IMR-90 (cell line): Measurements from ENCODE around the gene LENG1. TPM values are rescaled to one million over a fixed set of nuclear protein-coding genes. Genes with fewer than 3 reads are reported as not detected.

Experiments used
- ATAC-seq: fragments of 200-7000 bp; cut with Tn5 transposase; 2 replicates; pipeline ENCODE4 v1.9.1; 2020; ENCODE audit warnings: low read depth, mild to moderate bottlenecking, moderate library complexity
- BruUV-seq: library from RNA; stranded (reverse); fragments of 400-500 nt; replicated peaks from 2 replicates; lab custom pipeline; 2021; lab: Mats Ljungman, UMichigan
- CTCF ChIA-PET: fragments of 300-600 bp; formaldehyde crosslinking; extraction: SDS; loops from one replicate; lab custom pipeline; 2021; ENCODE audit warnings: antibody characterized with exemption; lab: Yijun Ruan, JAX
- POLR2A ChIA-PET: fragments of 300-600 bp; sonication (Branson Sonifier 250); formaldehyde crosslinking; loops from one replicate; lab custom pipeline; 2022; ENCODE audit warnings: antibody characterized with exemption; ENCODE audit not compliant: unreplicated experiment; lab: Charles Lee
- DNase-seq: peaks from one replicate; pipeline ENCODE4 v3.0.0; 2013
- H2AFZ ChIP-seq: replicated peaks from 2 replicates; pipeline ENCODE3; 2013; ENCODE audit warnings: low read length, mild to moderate bottlenecking; ENCODE audit not compliant: poor library complexity
- H2AK5ac ChIP-seq: 2 replicates; pipeline ENCODE4 v1.6.1; 2013; ENCODE audit warnings: low read depth, low read length, inconsistent platforms
- H2AK9ac ChIP-seq: replicated peaks from 2 replicates; pipeline ENCODE3; 2013; ENCODE audit warnings: mild to moderate bottlenecking, low read depth, low read length, moderate library complexity; ENCODE audit not compliant: poor library complexity
- H2BK120ac ChIP-seq: 2 replicates; pipeline ENCODE4 v1.6.1; 2013; ENCODE audit warnings: low read depth, low read length, inconsistent platforms
- H2BK15ac ChIP-seq: 3 replicates; pipeline ENCODE4 v1.6.1; 2013; ENCODE audit warnings: low read depth, low read length, inconsistent platforms
- H2BK20ac ChIP-seq: 2 replicates; pipeline ENCODE4 v1.6.1; 2013; ENCODE audit warnings: low read depth, mild to moderate bottlenecking, inconsistent platforms, low read length, moderate library complexity
- H2BK5ac ChIP-seq: 2 replicates; pipeline ENCODE4 v1.6.1; 2013; ENCODE audit warnings: mild to moderate bottlenecking, low read depth, low read length, inconsistent platforms; ENCODE audit not compliant: poor library complexity, severe bottlenecking
- H3K14ac ChIP-seq: replicated peaks from 2 replicates; pipeline ENCODE4 v1.6.1; 2013; ENCODE audit warnings: low read depth, low read length, inconsistent platforms
- H3K18ac ChIP-seq: 2 replicates; pipeline ENCODE4 v1.6.1; 2013; ENCODE audit warnings: low read depth, low read length, control low read depth
- H3K23ac ChIP-seq: 2 replicates; pipeline ENCODE4 v1.6.1; 2013; ENCODE audit warnings: low read depth, low read length, inconsistent platforms
- H3K27ac ChIP-seq: 2 replicates; pipeline ENCODE4 v1.5.1; 2013; ENCODE audit warnings: mild to moderate bottlenecking, control low read depth, low read length; ENCODE audit not compliant: insufficient read depth
- H3K27me3 ChIP-seq: 2 replicates; pipeline ENCODE4 v1.6.1; 2013; ENCODE audit warnings: low read length; ENCODE audit not compliant: control insufficient read depth, insufficient read depth
- H3K36me3 ChIP-seq: 2 replicates; pipeline ENCODE4 v1.6.1; 2013; ENCODE audit warnings: low read length, mixed read lengths; ENCODE audit not compliant: control insufficient read depth, insufficient read depth
- H3K4ac ChIP-seq: 2 replicates; pipeline ENCODE4 v1.6.1; 2013; ENCODE audit warnings: low read depth, low read length, inconsistent platforms
- H3K4me1 ChIP-seq: 2 replicates; pipeline ENCODE4 v1.6.1; 2013; ENCODE audit warnings: low read length, mixed read lengths; ENCODE audit not compliant: control insufficient read depth, insufficient read depth
- H3K4me2 ChIP-seq: 2 replicates; pipeline ENCODE4 v1.6.1; 2013; ENCODE audit warnings: low read depth, mild to moderate bottlenecking, control low read depth, low read length, moderate library complexity
- H3K4me3 ChIP-seq: 2 replicates; pipeline ENCODE4 v1.5.1; 2013; ENCODE audit warnings: low read depth, mild to moderate bottlenecking, control low read depth, low read length, moderate library complexity; ENCODE audit not compliant: insufficient read depth
- H3K56ac ChIP-seq: 2 replicates; pipeline ENCODE4 v1.6.1; 2013; ENCODE audit warnings: low read length, inconsistent platforms; ENCODE audit not compliant: insufficient read depth; ENCODE audit errors: extremely low read depth
- H3K79me1 ChIP-seq, 2 experiments: 2 replicates each; pipeline ENCODE4 v1.6.1; 2013; ENCODE audit warnings: low read length in 2 of 2, inconsistent platforms in 1 of 2, low read depth in 1 of 2
- H3K9ac ChIP-seq: 2 replicates; pipeline ENCODE4 v1.6.1; 2013; ENCODE audit warnings: low read depth, low read length, control low read depth
- H3K9me1 ChIP-seq: 2 replicates; pipeline ENCODE4 v1.6.1; 2013; ENCODE audit warnings: low read length, inconsistent platforms; ENCODE audit not compliant: insufficient read depth
- H3K9me3 ChIP-seq: 2 replicates; pipeline ENCODE4 v1.6.1; 2013; ENCODE audit warnings: low read length; ENCODE audit not compliant: control insufficient read depth, insufficient read depth
- H4K20me1 ChIP-seq: 2 replicates; pipeline ENCODE4 v1.6.1; 2013; ENCODE audit warnings: low read length, inconsistent platforms; ENCODE audit not compliant: insufficient read depth
- H4K5ac ChIP-seq: 2 replicates; pipeline ENCODE4 v1.6.1; 2013; ENCODE audit warnings: mild to moderate bottlenecking, low read depth, low read length, control low read depth
- H4K8ac ChIP-seq, 2 experiments: 2 replicates each; pipeline ENCODE4 v1.6.1; 2013; ENCODE audit warnings: low read depth in 2 of 2, low read length in 2 of 2, control low read depth in 1 of 2, inconsistent platforms in 1 of 2
- H4K91ac ChIP-seq: 2 replicates; pipeline ENCODE4 v1.6.1; 2013; ENCODE audit warnings: low read depth, low read length, inconsistent platforms; ENCODE audit not compliant: insufficient read depth
- BHLHE40 ChIP-seq: fragments of 150-350 bp; IDR thresholded peaks from 2 replicates; pipeline ENCODE4 v1.6.1; 2016; ENCODE audit warnings: mild to moderate bottlenecking, low read depth, low read length
- MXI1 ChIP-seq: IDR thresholded peaks from 2 replicates; pipeline ENCODE4 v1.6.1; 2012; ENCODE audit warnings: low read depth, mild to moderate bottlenecking, low read length, moderate library complexity, borderline replicate concordance
- USF2 ChIP-seq: fragments of 150-350 bp; IDR thresholded peaks from 2 replicates; pipeline ENCODE4 v1.6.1; 2017; ENCODE audit warnings: mild to moderate bottlenecking, antibody characterized with exemption, low read length, low read depth
- WGBS, 2 experiments: methylation state at CpG; one replicate each; pipeline versions ENCODE4 v1.1.5 to v1.1.7; 2013; ENCODE audit warnings: missing lambda C conversion rate in 2 of 2; ENCODE audit not compliant: insufficient read length in 1 of 2; ENCODE audit errors: extremely low coverage in 2 of 2; 5-methylcytosine and 5-hydroxymethylcytosine counted together
- dilution Hi-C: fragments of 300-500 bp; cut with HindIII; formaldehyde crosslinking; loops from one replicate; pipeline ENCODE4 v1.14.3; 2018; ENCODE audit warnings: low sequenced_read_pairs; ENCODE audit not compliant: unreplicated experiment
- in situ Hi-C: fragments of 300-500 bp; cut with MboI; formaldehyde crosslinking; loops from 3 replicates; pipeline ENCODE4 v1.14.3; 2019; ENCODE audit warnings: low sequenced_read_pairs, inconsistent platforms, mixed read lengths
- intact Hi-C: fragments of 100-400 bp; cut with micrococcal nuclease; formaldehyde crosslinking; loops from 2 replicates; pipeline ENCODE4 v1.10.0; 2022
- polyA plus RNA-seq, 3 experiments: library from polyadenylated mRNA; depleted of rRNA; stranded (reverse); fragments of >200 nt; gene quantifications; 2 replicates each; pipeline ENCODE4 v1.2.3, GENCODE V29; 2012; ENCODE audit warnings: low replicate concordance in 1 of 3
- total RNA-seq: library from RNA; depleted of rRNA; stranded (reverse); fragments of >200 nt; gene quantifications from 2 replicates; pipeline ENCODE4 v1.2.3, GENCODE V29; 2012

Gene LENG1
- total and polyA plus RNA-seq, 2 of the 4 experiments (the other 2 are of a cell fraction), result 2.7 to 5.3 TPM

DNA sequence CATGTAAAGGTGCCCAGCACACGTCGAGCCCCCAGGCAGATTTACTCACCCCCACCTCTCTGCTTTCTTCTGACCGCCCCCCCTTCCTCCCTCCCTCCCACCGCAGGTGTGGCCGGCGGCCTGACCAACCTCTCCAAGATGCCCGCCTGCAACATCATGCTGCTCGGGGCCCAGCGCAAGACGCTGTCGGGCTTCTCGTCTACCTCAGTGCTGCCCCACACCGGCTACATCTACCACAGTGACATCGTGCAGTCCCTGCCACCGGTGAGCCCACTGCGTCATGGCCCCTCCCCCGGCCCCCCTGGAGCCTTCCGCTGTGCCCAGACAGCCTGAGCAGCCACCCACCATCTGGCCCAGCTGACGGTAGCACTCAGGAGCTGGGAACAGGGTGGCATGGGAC lies 35.1 kb downstream of the LENG1 start:
- Histone ChIP-seq H3K4me3 (no peak overlapping the region), H4K8ac (no peak overlapping the region), H3K4ac (no peak overlapping the region), H3K9ac (no peak overlapping the region), H3K18ac (no peak overlapping the region), H2AFZ (no peak overlapping the region), H2BK20ac (no peak overlapping the region), H2BK15ac (no peak overlapping the region), H3K9me1 (no peaks in the 10 kb centered on the region), H3K27me3 (no peaks in the 10 kb centered on the region), H4K91ac (no peak overlapping the region), H3K23ac (no peak overlapping the region), H2AK5ac (no peak overlapping the region), H4K20me1 (no peaks in the 10 kb centered on the region), H4K5ac (no peak overlapping the region), H3K4me2 (no peak overlapping the region), H3K56ac (no peak overlapping the region), H2BK5ac (no peak overlapping the region), H2BK120ac (no peak overlapping the region), H3K4me1 (no peaks in the 10 kb centered on the region), H3K79me1 (peaks cover 0 to 7% of the 10 kb centered on the region in 2 experiments; a peak in 1 of 4 replicates), H2AK9ac (no peak overlapping the region), H3K9me3 (no peaks in the 10 kb centered on the region), H3K27ac (no peak overlapping the region), H3K14ac (no peak overlapping the region), H3K36me3 (peaks cover 81% of the 10 kb centered on the region)
- dilution Hi-C loops, result no loop called here
- in situ Hi-C loops, result loop anchor here (25.0 kb wide), 1 partner anchor 338 kb away; the partner anchor contains the start of genes CDC42EP5 and LENG9
- BruUV-seq, result no TSS peak
- ATAC-seq, result no peak
- CTCF ChIA-PET, result no interaction called here
- 100% methylated on average over 7 of the region's 19 CpGs; no CpG with 5 or more reads in 1 of the 2 experiments for WGBS, 2 experiments
- POLR2A ChIA-PET, result no interaction called here
- intact Hi-C loops, result no loop called here
- no peak for DNase-seq
- TF ChIP-seq USF2 (no peak), BHLHE40 (no peak), MXI1 (no peak)
